ENCODE measurements around the gene OGFOD3.
"Not testable (repeated sequence)": the region's sequence is repeated elsewhere in the genome, so short reads cannot be mapped to it uniquely, and the experiment has no call there.

The OGFOD3 gene, protein sequence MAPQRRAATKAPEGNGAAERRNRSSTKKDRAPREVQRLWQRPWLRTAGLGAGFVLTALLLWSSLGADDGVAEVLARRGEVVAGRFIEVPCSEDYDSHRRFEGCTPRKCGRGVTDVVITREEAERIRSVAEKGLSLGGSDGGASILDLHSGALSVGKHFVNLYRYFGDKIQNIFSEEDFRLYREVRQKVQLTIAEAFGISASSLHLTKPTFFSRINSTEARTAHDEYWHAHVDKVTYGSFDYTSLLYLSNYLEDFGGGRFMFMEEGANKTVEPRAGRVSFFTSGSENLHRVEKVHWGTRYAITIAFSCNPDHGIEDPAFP

DNA sequence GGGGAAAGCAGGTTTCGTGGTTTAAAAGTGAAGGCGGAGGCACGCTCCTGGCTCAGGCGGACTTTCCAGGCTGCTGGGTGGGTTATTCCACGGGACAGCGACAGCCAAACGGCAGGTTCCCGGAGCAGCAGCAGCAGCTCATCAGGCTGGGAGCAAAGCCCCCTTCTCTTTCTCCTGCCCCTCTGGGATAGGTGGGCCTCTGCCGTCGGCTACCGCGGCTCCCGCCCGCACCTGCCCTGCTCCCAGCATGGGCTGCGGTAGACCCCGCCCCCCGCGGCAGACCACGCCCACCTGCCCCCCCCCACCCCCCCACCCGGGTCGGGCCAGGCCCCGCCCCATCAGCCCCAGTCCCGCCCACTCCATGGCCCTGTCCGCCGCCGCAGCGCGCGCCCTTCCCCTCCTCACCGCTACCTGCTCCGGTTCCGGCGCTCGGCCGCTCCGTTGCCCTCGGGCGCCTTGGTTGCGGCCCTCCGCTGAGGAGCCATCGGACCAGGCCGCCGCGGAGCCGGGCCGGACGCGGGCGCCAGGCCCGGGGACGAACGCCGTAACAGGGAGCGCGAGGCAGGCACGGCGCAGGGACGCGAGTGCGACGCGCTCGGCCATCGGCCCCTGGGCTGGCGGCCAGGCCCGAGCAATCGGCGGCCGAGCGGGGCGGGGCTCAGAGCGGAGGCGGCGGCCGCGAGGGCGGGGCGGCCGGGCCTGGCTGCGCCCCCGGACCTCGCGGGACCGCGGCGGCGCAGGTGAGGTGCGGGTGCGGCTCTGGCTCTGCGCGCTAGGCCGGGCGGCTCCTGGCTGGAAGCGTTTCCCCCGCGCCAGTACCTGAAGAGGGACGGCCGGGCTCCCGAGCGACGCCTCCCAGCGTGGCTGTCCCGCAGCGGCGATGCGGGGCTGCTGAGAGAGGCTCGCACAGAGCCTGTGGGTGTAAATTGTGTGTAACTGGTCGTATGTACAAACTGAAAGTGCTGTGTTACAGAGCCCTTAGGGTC is at the start of gene OGFOD3, which contains the start of gene HEXD:
OGFOD3 (minus strand) TSS at position 586 of the 986 bp plus-strand sequence; CDS start at position 485, 101 bp downstream.
HEXD (plus strand) TSS at position 347 of the 986 bp plus-strand sequence. CDS start 1,453 bp downstream, outside the sequence.
- DNase-seq (ENCODE audit: low read depth in 2 of 2), result peak; percentile 62 to 72

GRCh38 chr17:82465023-82465603 is 46.7 kb upstream of the OGFOD3 start:
- no peak for DNase-seq (ENCODE audit: low read depth in 2 of 2)

DNA sequence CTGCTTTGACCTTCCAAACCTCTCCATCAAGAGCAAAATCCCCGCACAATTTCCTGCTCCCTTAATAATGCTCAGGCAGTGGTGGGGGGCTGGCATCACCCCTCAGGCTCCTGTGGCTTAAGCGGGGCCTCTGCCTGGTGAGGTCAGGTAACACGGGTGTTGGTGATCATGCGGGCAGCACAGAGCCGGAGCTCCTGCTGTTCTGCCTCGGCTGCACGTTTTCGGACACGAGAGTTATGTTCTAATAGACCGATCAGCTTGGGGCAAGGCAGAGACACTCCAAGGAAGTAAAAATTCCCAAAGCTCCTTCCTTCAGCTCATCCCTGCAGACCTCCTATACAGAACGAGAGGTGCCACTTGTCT is 46.2 kb upstream of the OGFOD3 start:
- DNase-seq (ENCODE audit: low read depth in 2 of 2), result no peak

DNA sequence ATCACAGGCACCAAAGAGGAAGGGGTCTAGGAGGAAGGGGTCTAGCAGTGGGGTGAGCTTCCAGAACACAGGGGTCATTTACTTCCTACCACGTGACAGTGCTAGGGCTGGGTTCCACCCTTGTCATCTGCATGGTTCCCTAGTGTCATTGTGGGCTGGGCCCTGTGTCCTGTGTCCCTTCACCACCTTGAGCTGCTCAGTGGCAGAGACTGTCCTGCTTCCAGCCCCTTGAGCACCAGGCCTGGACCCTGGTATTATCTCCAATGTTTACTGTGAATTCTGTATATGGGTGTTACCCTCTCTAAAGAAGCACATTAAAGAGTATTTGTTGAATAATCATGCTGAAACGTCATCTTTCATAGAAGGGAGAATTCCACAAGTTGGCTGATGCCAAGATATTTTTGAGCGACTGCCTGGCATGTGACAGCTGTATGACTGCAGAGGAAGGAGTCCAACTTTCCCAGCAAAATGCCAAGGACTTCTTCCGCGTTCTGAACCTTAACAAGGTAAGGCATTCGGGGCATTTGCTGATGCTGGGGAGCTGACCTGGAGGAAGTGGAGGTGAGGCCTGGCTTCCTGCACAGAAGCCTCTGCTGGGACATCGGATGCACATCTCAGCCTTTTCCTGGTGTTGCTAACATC is 45.7 kb upstream of the OGFOD3 start:
- no peak for DNase-seq (ENCODE audit: low read depth in 2 of 2)

DNA sequence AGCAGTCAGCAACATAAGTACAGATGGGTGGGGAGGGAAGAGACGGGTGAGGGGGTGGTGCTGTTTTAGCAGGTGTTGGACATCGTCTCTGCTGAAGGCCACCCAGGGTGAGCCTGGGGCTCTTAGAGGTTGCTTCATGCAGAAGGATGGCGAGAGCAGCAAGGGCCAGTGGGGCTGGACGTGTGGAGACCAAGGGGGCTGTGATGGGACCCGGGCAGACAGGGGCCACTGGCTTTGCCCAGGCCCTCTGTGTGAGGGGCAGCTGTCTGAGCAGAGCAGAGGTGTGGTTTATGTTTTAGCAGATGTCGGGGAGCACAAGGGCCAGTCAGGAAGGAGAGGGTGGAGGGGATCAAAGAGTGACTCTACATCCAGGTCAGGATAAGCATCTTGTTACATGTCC is 45.0 kb upstream of the OGFOD3 start:
- no peak for DNase-seq (ENCODE audit: low read depth in 2 of 2)

GRCh38 chr17:82461827-82462524 is 43.6 kb upstream of the OGFOD3 start:
- DNase-seq (ENCODE audit: low read depth in 2 of 2), result no peak

DNA sequence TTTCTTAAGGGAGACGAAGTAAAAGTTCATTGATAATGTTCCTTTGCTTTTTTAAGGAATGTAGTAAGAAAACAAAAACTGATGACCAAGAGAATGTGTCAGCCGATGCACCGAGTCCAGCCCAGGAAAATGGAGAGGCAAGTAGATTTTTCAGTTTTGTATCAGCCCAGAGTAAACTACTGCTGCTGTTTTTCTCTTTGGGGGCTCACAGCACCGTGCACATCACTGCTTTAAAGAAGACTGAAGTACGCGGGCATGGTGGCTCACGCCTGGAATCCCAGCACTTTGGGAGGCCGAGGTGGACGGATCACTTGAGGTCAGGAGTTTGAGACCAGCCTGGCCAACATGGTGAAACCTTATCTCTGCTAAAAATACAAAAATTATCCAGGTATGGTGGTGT is 41.5 kb upstream of the OGFOD3 start:
- DNase-seq (ENCODE audit: low read depth in 2 of 2), result not testable (repeated sequence)

DNA sequence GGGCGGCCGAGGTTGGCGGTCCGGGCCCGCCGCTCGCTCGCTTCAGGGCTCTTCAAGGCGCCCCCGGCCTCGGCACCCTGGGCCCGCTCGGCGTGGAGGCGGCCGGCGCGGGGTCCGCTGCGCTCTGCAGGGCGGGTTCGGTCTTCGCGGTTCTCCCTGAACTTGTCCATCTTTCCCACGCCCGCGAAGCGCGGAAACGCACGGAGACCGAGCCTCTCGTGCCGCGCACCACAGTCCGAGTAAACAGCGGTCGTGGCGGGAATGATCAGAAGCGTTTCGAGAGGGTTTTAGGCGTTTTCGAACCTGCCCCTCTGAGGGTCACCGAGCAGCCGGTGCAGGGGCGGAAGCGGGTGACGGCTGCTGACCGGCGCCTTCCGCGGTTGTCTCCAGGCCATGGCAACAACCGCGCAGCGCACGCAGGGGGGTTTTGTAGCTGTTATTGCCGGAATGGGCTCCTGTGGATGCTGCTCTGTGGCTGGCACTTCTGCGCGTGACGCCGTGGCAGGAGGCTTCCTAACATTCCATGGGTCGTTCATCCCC is 40.6 kb upstream of the OGFOD3 start:
- peak in 1 of 2 donors; percentile 11 for DNase-seq (ENCODE audit: low read depth in 2 of 2)

DNA sequence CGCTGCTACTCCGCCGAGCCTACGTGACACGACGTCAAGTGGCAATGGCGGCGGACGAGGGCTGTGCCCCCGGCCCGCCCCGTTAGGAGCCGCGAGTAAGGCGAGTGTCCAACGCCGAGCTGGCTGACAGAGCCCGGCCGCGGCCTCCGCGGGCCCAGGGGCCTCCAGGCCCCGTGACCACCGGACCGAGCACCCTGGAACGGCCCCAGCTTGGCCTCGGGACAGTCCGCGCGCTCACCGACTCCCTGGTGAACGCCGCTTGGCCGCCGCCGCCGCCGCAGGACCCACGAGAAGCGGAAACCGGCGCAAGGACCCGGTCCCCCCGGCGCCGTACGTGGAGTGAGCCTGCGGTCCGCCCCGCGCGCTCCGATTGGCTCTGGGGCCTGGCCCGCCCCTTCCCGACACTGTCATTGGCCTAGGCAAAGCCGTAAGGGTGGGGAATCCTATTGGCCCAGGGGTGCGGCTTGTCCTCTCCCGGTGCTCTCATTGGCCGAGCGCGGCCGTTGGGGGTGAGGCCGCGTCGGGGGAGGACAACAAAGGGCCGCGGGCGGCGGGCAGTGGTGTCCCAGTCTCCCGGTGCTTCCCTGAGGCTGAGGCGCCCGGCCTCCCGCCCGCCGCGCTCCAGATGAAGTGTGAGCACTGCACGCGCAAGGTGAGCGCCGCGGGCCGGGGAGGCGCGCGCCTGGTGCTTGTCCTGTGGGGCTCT is 39.9 kb upstream of the OGFOD3 start, which contains the start of gene NARF:
NARF (plus strand) TSS at position 563 of the 706 bp plus-strand sequence; CDS start at position 626, 63 bp downstream.
- DNase-seq (ENCODE audit: low read depth in 2 of 2), result peak; percentile 92 to 94

DNA sequence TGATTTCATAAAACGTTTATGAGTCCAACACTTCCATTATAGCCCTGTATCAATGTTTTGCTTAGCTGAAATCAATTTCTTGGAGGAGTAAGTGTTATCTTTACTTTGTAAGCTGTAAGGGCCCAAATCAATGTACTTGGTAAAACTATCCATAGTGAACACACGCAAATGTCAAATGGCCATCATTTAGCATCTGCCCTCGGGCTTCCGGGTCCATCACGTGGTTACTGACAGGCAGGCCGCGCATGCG is 39.5 kb upstream of the OGFOD3 start:
- no peak for DNase-seq (ENCODE audit: low read depth in 2 of 2)

DNA sequence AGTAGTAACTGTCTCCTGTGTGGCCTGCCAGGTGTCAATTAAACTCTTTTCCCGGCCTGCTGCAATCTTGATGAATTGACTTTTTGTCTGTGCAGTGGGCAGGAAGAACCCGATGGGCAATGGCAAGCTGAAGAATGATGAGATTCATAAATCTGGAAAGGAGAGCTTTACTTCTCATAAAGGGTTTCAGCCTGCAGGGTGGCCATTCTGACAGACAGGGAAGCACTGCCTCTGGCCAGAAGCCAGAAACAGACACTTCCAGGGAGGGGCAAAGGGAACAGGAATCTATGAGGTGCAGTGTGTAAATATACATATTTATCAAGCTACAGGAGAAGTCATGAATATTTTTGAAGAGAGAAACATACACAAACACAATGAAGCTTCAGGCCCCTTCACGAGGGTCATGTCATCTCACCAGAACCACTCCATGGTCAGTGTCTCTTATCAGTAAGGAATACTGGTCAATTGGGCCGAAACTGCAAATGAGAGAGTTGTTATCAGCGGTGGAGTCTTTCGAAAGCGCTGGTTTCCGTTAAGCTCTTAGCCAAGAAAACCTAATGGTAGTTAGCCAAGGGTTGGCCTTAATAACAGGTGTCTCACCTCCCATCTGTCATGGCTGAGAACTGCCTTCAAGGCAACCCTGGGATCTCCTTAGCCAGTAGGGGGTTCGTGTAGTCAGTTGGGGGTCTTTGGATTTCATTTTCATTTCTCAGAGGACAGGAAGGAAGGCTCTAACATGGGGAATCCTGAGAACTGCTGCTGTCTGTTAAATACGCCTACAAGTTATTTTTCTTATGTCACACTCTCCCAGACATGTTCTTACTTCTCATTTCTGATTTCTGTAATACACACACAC is 38.9 kb upstream of the OGFOD3 start:
- DNase-seq (ENCODE audit: low read depth in 2 of 2), result no peak

GRCh38 chr17:82453706-82454105 is 35.3 kb upstream of the OGFOD3 start:
- not testable (repeated sequence) for DNase-seq (ENCODE audit: low read depth in 2 of 2)

GRCh38 chr17:82453151-82453550 is 34.8 kb upstream of the OGFOD3 start:
- not testable (repeated sequence) for DNase-seq (ENCODE audit: low read depth in 2 of 2)

DNA sequence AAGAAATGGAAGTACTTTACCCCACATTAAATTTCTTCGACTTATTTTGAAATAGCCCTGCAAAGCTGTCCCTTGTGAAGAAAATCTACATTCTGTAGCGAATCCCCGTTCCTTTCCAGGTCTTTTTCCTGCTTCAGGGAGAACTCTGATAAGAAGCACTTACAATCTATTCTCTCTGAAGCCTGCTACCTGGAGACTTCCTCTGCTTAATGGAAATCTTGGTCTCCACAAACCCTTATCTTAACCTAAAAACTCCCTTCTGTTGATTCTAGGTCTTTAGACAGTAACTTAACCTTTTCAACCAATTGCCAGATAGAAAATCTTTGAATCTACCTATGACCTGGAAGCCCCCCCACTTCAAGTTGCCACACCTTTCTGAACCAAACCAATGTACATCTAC is 33.8 kb upstream of the OGFOD3 start:
- no peak for DNase-seq (ENCODE audit: low read depth in 2 of 2)

DNA sequence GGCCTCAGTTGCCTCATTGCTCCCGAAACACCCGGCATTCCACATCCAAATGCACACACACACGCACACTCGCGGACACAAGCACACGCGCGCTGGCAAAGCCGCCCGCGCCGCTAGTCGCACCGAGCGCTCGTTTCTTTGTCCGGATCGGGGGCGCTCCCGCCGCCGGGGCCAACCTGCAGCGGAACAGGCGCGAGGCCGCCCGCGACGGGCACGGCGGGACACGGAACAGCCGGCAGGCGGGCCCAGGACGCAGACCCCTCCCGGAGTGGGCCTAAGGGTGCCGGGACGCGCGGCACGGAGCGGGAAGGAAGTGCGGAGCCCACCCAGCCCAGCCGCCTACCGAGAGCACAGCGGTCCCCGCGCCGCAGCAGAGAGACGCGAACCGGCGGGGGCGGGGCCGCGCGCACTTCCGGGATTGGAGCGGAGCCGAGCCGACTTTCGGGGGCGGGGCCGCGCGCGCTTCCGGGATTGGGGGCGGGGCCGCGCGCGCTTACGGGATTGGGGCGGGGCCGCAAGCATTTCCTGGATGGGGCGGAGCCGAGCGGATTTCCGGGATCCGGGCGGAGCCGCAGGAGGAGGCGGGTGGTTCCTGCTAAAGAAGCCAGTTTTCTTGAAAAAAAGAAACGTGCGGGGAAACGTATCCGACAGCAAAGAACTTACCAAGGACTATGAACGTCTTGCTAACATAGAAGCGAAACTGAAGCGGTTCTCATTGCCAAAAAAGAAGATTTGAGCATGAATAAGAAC is 32.1 kb upstream of the OGFOD3 start, which contains the start of gene CYBC1:
CYBC1 (minus strand) TSS at position 396 of the 750 bp plus-strand sequence. CDS start 1,498 bp downstream, outside the sequence.
- DNase-seq (ENCODE audit: low read depth in 2 of 2), result peak; percentile 91 to 93

- no peak for DNase-seq (ENCODE audit: low read depth in 2 of 2)
These were observed 31.5 kb upstream of the OGFOD3 start for GRCh38 chr17:82449883-82450356.

- DNase-seq (ENCODE audit: low read depth in 2 of 2), result peak; percentile 45 to 49
These were observed 30.9 kb upstream of the OGFOD3 start for GRCh38 chr17:82449131-82449882.

DNA sequence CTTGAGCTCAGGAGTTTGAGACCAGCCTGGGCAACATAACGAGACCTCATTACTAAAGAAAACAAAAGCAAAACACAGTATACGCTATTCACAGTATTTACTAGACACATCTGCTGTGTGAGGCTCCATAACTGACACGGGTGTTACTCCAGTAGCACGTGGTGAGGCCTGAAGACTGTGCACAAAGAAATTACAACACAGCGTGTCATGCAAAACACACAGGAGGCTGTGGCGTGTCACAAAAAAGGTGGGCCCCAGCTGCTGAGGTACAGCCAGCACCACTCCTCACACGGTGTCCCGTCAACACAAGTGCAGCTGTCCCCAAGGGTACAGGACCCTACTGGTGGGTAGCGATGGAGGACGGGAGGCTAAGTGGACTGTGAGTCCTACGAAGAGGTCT is 29.5 kb upstream of the OGFOD3 start:
- DNase-seq (ENCODE audit: low read depth in 2 of 2), result no peak

All from stimulated activated CD8-positive, alpha-beta memory T cell treated with anti-CD3 and anti-CD28 coated beads, Interleukin-2, amount 100 ng/mL, for 1 hour (primary cell).